Kasumi-1 (cell line): ENCODE data around the gene HMCN1.
"Not testable (repeated sequence)": the region's sequence is repeated elsewhere in the genome, so short reads cannot be mapped to it uniquely, and the experiment has no call there.

Experiments
- DNase-seq, 2 experiments: peaks; one replicate each; lab custom pipeline; 2025; lab: John Stamatoyannopoulos, UW

HMCN1 gene

DNA sequence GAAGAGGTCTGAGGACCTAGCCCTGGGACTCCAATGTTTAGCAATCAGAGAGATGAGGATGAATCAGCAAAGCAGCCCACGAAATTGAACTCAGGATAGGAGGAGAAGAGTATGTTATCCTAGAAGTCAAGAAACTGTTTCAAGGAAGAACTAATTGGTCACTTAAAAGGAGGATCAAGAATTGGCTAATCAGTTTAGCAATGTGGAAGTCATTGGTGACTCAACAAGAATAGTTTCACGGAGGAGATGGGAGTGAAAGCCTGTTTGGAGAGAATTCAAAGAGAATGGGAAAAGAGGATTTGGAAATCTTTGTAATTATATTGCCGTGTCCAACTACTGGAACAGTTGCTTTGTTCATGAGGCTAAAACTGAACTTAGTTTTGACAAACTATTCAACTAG, 7.4 kb downstream of the HMCN1 start:
- no peak for DNase-seq

DNA sequence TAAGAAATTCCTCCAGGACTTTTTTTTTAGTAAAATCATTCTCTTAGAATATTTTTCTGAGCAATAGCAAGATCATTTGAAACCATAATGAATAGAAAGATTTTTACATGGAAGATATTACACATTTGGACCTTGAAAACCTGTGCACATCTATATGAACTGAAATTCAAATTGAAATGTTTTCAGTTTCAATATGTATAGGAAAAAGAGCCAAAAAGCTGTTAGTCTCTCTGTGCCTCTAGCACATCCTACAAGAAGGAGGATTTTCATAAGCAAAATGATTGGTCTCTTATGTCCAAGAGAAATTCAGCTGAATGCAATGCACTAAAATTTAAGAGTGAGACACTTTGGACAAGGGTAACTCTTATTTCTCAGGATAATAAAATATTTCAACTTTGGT, 8.2 kb downstream of the HMCN1 start:
- no peak for DNase-seq

DNA sequence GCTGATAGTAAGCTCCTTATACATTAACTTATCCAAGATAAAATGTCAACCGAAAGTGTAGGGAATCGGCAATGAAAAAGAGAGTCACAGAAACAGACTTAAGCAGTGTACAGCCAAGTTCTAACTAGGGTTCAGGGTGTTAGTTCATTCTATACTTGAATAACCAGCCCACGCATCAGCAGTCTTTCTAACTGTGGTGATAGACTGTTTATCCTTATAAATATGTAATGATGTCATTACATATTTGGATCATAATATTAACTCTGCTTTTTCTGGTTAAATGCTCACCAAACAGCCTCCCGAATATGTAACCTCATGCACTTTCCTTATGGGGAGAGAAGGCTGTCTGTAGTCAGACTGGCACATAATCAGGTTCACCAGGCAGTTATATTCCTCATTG, 11.0 kb downstream of the HMCN1 start:
- no peak for DNase-seq

DNA sequence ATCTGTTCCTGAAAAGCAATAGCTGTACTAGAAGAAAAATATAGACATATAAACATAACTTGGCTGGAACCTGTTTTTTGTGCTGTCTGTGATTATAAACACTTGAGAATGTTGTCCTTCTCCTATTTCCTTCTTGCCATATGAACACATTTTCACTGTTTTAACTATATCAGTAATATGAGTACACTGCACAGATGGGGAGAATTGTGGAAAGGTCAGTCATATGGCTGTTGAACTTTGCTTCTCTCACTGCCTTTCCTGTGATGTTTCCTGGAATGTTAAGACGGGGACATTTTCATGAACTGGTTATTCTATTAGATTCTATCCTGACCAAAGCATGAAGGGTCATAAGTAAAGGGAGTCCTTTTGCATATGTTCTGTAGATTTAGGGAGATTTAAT, 24.9 kb downstream of the HMCN1 start:
- no peak for DNase-seq

DNA sequence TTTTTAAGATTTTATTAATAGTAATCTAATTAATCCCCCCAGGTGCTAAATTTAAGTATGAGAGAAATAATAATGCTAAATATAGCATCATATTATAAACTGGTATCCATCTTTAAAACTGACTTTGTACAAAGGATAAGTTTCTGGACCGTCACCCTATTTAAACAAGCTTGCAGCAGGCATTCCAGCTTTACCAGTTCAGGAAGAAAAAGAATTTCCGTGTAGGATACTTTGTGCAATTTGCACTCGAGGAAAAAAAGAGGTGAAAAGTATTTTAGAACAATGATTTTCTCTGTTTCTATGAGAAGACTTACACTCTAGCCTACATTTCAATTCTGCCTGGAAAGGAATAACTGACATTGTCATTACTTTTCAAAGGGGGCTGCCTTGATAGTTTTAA, 27.6 kb downstream of the HMCN1 start:
- DNase-seq = no peak

DNA sequence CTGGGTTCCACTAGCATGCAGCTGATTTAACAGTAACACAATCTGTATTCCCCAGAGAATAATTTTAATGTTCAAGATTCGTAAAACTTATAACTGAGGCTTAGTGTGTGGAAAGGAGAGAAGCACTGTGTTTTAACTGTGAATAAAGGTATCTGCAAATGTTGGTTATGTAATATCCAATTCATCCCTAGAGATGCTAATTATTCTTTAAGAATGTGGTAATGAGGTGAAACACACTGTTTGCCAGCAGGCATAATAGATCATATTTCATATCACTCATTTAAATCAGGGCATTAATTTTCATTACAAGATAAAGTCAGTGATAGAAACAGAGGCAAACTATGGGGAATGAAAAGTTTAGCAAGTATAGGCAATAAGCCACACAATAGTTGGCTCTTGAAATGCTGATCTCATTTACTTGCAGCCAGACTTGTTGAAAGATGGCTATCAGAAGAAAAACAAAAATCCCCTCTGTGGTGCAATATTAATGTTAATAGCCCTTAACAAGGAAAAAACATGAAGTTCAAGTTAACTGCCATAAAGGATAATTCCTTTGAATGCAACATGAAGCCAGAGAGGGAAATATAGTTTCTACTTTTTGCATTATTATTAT, 33.4 kb downstream of the HMCN1 start:
- DNase-seq = no peak

DNA sequence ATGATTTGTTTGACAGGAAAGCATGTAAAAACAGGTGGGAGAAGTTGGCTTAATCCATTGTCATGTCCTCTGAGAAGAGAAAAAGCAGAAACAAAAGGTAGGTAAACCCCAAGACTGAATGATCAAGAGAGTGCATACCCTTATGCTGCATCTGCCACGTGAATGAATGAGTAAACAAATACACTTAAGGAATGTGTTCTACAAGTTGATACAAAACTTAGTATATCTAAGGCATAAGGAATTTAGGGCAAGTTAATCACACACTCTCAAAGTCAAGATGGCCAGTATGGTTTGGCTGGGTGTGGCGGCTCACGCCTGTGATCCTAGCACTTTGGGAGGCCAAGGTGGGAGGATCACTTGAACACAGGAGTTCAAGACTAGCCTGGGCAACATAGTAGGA, 34.2 kb downstream of the HMCN1 start:
- no peak for DNase-seq

DNA sequence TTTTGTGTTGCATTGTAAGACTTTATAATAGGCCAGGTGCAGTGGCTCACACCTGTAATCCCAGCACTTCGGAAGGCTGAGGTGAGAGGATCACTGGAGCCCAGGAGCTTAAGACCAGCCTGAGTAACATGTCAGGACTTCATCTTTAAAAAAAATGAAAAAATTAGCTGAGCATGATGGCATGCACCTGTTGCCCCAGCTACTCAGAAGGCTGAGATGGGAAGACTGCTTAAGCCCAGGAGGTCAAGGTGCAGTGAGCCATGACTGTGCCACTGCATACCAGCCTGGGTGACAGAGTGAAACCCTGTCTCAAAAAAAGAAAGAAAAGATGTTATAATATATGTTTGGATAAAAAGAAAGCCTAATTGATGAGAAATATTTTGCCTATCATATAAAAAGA, 34.9 kb downstream of the HMCN1 start:
- DNase-seq = no peak

DNA sequence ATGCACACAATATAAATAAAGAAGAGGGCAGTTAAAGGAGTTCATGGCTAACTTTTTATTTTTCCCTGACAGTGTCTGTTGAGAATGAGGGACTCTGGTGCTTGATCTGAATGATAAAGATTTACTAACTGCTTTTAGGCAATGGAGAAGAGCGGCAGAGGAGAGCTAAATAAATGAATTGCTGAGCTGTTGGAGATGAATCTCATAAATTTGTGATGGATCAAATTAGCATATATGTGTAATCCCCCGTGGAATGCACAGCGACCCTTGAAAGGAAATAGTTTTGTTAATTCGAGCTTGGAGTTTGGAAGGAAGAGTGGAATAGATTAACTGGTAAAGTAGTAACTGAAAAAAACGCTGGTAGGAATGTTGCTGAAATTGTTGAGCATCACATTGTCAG, 40.2 kb downstream of the HMCN1 start:
- no peak for DNase-seq

DNA sequence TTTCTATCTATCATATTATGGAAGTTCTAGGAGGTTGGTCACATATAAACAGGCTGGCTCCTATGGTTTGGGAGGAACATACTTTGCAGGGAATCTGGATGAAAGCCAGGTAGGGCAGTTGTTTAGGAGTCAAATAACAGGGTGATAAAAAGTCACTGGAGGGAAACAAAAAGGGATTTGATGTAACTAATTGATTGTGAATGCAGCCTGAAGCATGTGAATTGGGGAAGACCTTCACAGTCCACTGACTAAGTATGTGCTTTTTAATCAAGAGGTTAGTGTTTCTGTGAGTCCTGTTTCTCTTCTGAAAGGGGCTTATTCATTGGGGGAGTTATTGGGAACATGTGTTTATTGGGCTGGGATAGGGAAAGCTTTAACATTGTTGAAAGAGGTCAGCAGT, 41.3 kb downstream of the HMCN1 start:
- no peak for DNase-seq

DNA sequence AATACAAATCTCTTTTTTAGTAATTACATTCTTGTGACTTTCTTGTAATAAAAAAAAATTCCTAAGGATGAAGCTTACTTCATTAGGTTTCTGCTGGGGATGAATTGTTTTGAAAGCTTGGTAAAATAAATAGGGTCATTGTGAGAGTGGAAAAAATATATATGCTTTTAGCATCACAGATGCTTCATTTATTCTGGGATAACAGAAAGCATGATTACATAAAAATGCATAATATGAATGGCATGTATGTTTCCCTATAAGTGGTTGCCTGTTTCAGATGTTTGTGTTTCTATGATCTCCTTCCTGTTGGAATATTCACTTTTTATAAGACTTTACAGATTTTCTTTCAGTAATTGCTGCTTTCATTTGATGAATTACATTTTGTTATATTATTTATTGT, 42.3 kb downstream of the HMCN1 start:
- DNase-seq = no peak

DNA sequence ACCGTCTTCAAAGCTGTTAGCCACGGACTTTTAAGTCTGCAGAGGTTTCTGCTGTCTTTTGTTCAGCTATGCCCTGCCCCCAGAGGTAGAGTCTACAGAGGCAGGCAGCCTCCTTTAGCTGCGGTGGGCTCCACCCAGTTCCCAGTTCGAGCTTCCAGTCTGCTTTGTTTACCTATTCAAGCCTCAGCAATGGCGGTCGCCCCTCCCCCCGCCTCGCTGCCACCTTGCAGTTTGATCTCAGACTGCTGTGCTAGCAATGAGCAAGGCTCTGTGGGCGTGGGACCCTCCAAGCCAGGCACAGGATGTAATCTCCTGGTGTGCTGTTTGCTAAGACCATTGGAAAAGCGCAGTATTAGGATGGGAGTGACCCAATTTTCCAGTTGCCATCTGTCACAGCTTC, 49.7 kb downstream of the HMCN1 start:
- DNase-seq = not testable (repeated sequence)

DNA sequence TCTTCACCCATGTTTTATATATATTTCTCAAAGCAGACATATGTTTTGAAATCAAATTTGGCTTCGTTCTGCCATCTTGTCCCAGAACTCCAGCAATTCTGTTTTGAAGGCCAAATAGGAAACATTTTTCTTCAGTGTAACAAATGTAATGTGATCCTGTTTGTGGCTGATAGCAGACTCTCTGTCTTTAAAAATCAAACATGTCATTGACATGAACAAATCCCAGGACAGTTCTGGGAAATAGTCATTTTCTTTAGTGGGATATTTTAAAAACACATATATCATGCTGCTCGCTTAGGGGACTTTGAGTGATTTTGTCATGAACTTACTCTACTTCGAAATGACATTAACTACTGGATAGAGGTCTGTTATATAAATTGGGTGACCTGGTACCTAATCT, 51.4 kb downstream of the HMCN1 start:
- no peak for DNase-seq

DNA sequence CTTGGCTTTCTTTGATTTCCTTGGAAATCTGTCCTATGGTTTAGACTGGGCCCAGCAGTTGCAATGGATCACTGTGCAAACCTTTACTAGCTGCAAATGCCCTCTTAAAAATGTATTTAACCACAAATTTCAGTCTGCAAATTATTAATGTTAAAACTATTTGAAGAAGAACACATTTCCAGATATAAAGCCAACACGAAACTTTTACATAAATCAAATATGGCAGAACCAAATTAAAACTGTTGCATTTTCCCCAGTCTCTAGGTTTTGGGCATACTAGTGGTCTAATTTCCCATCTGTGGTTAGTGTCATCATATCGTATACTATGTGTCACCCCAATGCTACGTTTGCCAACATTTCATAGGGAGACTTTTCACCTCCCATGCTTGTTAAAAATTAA, 52.3 kb downstream of the HMCN1 start:
- no peak for DNase-seq

DNA sequence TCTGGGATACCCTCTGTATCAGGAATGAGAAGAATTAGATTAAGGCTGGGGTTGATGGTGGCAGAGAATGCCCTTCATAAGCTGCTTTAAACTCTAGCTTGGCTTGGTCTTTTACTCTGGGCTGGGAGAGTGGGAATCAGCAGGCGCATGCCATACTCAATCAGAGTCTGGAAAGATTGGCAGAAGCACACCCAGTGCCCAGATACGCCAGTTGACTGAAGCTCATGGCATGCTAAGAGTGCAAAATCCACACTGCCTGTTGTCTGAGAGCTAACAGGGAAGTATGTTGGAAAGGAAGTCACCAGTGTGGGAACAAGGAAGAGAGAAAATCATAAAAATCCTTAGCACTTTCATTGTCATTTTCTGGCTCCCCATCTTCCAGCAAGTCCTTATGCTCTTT, 53.0 kb downstream of the HMCN1 start:
- DNase-seq = no peak

DNA sequence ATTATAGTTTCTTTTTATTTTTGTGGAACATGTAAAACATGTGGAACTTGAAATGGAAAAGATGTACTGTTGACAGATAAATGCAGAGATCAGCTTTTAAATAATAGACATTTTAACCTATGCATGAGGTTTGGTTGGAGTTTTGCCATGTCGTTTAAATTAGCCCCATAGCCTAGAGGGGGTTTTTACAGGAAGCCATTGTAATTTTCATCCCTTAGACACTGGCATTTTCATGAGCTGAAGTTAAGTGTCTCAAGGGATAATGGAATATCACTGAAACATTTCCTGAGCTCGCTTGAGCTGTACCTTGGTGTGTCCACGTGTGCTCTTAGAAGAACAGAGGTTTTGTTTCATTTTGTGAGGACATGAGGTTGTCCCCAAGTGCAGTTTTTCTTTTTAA, 54.2 kb downstream of the HMCN1 start:
- no peak for DNase-seq

DNA sequence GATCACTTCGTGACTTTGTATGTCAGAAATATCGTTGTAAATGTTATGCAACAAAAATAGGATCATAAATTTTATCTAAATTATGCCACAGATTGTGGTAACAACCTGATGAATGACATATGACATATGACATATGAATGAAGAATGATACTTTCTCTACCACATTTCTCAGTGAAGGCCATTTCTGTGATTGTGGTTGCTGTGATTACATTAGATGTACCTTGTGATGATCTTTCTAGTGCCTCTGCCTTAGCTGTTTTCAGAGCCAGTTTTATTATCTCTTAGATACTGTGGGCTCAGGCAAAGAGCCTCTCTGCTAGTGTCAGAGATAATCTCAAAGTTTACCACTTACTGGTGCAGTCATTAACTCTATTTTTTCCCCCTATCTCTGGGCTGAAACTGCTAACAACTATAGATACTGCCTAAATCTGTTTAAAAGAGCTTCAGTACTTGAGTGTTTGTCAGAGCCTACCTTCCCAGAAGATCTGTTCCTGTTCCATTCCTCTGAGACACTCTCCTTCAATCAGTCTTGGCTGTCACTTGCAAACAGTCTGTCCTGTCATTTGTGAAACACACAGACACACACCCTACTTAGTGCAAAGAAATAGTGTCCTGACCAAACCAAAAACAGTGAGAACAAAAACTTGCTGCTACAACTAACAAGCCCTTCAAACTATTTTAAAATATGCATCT, 55.5 kb downstream of the HMCN1 start:
- DNase-seq = no peak

DNA sequence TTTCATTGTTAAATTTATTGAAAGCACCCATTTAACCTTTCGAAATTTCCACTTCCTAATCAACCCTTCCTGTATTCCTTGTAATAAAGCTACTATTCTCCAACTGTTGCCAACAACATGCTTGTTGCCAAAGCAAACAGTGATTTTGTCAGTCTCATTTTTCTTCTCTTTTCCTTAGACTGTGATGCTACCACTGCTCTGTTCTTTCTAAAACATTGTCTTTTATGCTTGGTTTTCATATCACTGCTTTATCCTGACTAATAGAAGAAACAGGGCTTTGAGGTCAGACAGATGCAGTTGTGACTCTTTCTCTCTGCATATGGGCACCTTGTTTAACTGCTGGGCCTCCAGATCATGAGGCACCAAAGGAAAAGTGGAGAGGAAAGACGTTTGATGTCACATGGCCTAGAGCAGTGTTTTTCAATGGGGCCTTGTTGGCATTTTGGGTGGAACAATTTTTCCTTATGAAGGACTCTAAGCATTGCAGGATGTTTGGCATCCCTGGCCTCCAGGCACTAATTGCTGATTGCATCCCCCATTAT, 56.1 kb downstream of the HMCN1 start:
- DNase-seq = no peak

DNA sequence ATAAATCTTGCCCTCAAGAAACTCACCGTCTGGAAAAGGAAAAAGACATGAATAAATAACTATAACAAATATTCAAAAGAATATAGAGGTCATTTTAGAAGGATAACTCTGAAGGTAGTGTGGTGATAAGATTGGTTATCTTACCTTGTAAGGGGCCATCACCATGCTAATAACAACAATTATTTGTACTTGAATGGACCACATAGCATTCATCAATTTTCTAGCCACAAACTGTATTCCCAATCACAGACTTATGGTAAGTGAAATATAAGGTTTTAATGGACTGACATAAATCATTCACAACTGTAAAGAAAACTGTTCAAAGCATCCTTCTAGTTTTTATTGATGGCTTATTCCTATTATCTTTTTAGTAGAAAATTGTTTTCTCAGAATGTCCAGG, 57.8 kb downstream of the HMCN1 start:
- no peak for DNase-seq

DNA sequence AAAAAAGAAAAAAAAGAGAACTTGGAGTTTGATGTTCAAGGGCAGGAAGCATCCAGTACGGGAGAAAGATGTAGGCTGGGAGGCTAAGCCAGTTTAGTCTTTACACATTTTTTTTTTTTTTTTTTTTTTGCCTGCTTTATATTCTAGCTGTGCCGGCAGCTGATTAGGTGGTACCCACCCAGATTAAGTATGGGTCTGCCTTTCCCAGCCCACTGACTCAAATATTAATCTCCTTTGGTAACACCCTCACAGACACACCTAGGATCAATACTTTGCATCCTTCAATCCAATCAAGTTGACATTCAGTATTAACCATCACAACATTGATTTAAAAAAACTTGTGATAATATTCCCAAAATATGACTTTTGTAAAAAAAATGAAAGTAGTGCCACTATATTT, 60.3 kb downstream of the HMCN1 start:
- not testable (repeated sequence) for DNase-seq

DNA sequence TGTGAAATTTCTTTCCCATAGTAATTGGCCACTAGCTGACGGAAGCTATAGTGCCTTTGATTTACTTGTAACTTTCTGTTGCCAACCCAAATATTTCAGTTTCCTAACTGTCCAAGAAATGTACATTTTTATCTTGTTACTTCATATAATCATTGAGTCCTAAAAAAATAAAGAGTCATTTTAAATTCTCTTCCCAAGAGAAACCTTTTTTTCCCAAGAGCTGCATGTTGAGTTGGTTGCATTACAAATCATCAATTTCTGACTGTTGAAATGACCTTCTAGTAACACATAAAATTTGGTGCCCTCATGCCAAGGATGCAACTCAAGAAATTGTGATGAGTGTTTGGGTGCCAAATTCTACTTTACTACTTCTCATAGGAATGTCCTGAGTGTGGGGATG, 61.0 kb downstream of the HMCN1 start:
- no peak for DNase-seq

DNA sequence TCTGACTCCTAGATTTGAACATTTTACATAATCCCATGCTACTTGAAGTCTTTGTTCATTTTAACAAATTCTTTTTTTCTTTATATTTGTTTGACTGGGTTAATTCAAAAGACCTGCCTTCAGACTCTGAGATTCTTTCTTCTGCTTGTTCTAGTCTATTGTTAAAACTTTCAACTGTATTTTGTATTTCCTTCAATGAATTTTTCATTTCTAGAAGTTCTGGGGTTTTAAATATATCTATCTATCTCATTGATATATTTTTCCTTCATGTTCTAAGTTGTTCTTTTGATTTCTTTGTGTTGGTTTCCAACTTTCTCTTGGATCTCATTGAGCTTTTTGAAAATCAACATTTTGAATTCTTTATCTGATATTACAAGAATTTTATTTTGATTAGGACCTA, 64.3 kb downstream of the HMCN1 start:
- DNase-seq = no peak

DNA sequence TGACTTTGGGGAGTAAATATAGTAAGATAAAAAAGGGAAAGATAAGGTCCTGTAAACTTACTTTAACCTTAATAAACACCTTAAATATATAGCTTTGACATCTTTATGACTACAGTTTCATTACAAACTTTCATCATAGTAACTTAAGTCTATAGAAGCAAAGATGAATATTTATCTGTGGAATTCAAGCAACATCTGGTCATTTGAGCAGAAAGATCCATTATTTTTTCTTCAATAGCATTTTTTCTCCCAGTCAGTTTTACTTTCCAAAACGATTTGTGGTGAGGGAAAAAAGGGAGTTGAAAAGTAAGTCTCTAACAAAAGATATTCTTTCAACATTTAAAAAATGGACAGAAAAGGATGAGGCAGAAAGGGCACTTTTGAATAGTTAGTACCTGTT, 69.0 kb downstream of the HMCN1 start:
- no peak for DNase-seq

DNA sequence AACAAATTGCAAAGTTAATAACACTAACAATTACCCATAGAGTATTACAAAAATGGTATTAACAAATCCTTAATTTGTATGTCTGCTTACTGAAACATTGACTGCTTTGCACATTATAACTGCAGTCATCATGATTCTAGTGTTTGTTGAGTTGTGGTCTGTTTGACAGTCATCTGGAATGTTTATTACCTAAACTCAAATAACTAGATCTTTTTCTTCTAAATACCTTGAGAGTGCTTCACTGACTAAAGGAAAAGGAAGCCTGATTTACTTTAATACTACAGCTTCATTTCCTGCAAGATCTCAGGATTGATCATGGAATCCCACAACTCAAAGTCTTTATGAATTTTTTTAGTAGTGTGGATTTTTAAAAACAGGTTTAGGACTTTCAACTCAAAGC, 70.0 kb downstream of the HMCN1 start:
- no peak for DNase-seq
